Common myeloid progenitor, CD34-positive (primary cell): ENCODE results near the gene TRABD2B.

Source experiments
- CTCF ChIA-PET: fragments of 350-600 bp; sonication (Branson Sonifier 250); formaldehyde crosslinking; loops from one replicate; lab custom pipeline; 2021; ENCODE audit warnings: antibody characterized with exemption; lab: Charles Lee
- POLR2A ChIA-PET: fragments of 350-600 bp; sonication (Branson Sonifier 250); formaldehyde crosslinking; loops from one replicate; lab custom pipeline; 2021; ENCODE audit warnings: antibody characterized with exemption; lab: Charles Lee
- DNase-seq, 3 donors: peaks; one replicate each; pipeline versions ENCODE4 v3.0.0 to v3.0.0-alpha.2; 2013
- H3K27ac ChIP-seq, 2 experiments: 1 replicate in 1 of 2; 2 replicates in 1 of 2; pipeline ENCODE4 v1.7.0; 2013; ENCODE audit warnings: inconsistent platforms in 2 of 2, low read length in 2 of 2, mild to moderate bottlenecking in 2 of 2, low read depth in 1 of 2, moderate library complexity in 1 of 2; ENCODE audit not compliant: severe bottlenecking in 2 of 2, insufficient read depth in 1 of 2, poor library complexity in 1 of 2
- H3K27me3 ChIP-seq, 5 experiments: replicated peaks in 2 of 5; 1 replicate in 3 of 5; 2 replicates in 2 of 5; pipeline versions ENCODE4 v1.6.1 to v1.7.0; 2013; ENCODE audit warnings: low read length in 4 of 5, mild to moderate bottlenecking in 2 of 5, moderate library complexity in 2 of 5, inconsistent platforms in 1 of 5; ENCODE audit not compliant: insufficient read depth in 5 of 5, control insufficient read depth in 4 of 5
- H3K36me3 ChIP-seq, 4 experiments: 1 replicate in 2 of 4; 2 replicates in 2 of 4; pipeline versions ENCODE4 v1.6.1 to v1.7.0; 2013; ENCODE audit warnings: low read length in 3 of 4, control low read depth in 1 of 4, mild to moderate bottlenecking in 1 of 4; ENCODE audit not compliant: control insufficient read depth in 4 of 4, insufficient read depth in 4 of 4
- H3K4me1 ChIP-seq, 4 experiments: 1 replicate in 3 of 4; 2 replicates in 1 of 4; pipeline versions ENCODE4 v1.6.1 to v1.7.1; 2013; ENCODE audit warnings: low read length in 3 of 4, mild to moderate bottlenecking in 3 of 4, control low read depth in 1 of 4, inconsistent platforms in 1 of 4, moderate library complexity in 1 of 4; ENCODE audit not compliant: control insufficient read depth in 4 of 4, insufficient read depth in 4 of 4; ENCODE audit errors: control extremely low read depth in 1 of 4
- H3K4me3 ChIP-seq, 7 experiments: 1 replicate in 4 of 7; 2 replicates in 3 of 7; pipeline versions ENCODE4 v1.5.1 to v1.7.0; 2013; ENCODE audit warnings: mild to moderate bottlenecking in 7 of 7, low read length in 6 of 7, moderate library complexity in 6 of 7, inconsistent platforms in 2 of 7, low read depth in 2 of 7, control low read depth in 1 of 7; ENCODE audit not compliant: insufficient read depth in 4 of 7, control insufficient read depth in 1 of 7; ENCODE audit errors: extremely low read depth in 1 of 7
- H3K9me3 ChIP-seq, 5 experiments: 1 replicate in 4 of 5; 2 replicates in 1 of 5; pipeline versions ENCODE4 v1.6.1 to v1.7.1; 2013; ENCODE audit warnings: low read length in 4 of 5, mild to moderate bottlenecking in 2 of 5, inconsistent platforms in 1 of 5, low read depth in 1 of 5, moderate library complexity in 1 of 5; ENCODE audit not compliant: control insufficient read depth in 4 of 5, insufficient read depth in 2 of 5; ENCODE audit errors: control extremely low read depth in 1 of 5
- WGBS: methylation state at CpG from one replicate; pipeline ENCODE4 v1.1.5; 2013; ENCODE audit not compliant: insufficient coverage; 5-methylcytosine and 5-hydroxymethylcytosine counted together

Gene TRABD2B

DNA sequence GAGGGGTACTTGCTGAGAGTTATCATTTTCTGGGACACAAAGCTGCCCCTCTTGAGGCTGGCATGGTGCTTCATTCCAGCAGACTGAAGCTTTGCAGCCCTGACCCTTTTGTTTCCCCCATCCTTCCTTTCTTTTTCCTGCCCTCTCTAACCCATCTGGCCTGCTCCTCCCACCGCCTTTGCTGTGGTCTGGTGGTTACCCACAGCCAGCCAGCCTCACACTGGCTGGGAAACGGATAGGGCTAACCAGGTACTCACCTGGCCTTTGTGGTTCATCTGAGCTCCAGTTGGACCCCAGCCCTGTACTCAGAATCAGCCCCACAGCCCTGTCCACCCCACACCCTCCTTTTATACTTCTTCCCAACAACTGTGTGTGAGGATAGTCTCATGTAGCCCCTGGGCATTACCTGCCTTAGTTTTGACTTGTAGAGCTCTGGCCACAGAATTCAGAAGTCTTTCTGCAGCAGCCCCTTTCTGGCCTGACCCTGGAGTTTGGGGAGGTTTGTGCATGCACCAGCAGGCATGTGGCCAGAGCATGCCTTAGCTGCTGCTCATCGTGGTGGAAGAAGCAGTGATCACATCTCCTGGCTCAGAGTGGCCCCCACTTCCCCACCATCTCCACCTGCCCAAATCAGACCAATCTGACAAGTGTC, 138.0 kb downstream of the TRABD2B start:
- H3K4me1 ChIP-seq, result peaks cover 0 to 11% (median 9%) of the 10 kb centered on the region in 4 experiments
- CTCF ChIA-PET, result interaction anchor here (0.7 kb wide), 1 partner anchor 203 kb away, joined by 3 read pairs; no protein-coding TSS in a partner anchor
- 25% methylated on average over 3 of the region's 3 CpGs for WGBS
- H3K27me3 ChIP-seq, result peaks cover 0 to 8% (median 0%) of the 10 kb centered on the region in 5 experiments
- POLR2A ChIA-PET, result no interaction called here
- H3K9me3 ChIP-seq, result peaks cover 0 to 3% (median 0%) of the 10 kb centered on the region in 5 experiments
- DNase-seq, result peak; percentile 3 to 34 (median 33)
- no peak overlapping the region for H3K4me3 ChIP-seq
- H3K27ac ChIP-seq, result no peak overlapping the region
- H3K36me3 ChIP-seq, result no peaks in the 10 kb centered on the region

DNA sequence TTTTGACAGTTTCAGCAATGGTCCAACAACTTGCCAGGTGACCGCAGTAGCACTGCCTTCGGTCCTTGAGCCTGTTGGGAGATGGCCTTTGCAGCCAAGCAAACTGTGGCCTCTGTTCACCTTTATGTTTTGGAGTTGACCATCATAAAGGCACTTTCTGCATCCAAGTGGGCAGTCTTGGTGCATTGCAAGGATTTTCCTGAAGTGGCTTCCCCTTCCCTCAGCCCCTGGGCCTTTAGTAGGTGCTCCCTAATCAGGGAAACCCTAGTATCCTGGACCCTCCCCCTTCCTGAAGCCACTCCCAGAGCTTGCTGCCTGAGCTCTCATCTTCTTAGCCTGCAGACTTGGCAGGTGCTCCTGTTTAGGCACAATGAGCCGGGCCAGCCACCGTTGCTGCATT, 140.2 kb downstream of the TRABD2B start:
- Histone ChIP-seq H3K36me3 (no peaks in the 10 kb centered on the region), H3K4me3 (no peak overlapping the region), H3K27me3 (peaks cover 0 to 10% (median 0%) of the 10 kb centered on the region in 5 experiments), H3K9me3 (peaks cover 0 to 3% (median 0%) of the 10 kb centered on the region in 5 experiments), H3K27ac (no peak overlapping the region), H3K4me1 (peaks cover 0 to 11% (median 9%) of the 10 kb centered on the region in 4 experiments)
- POLR2A ChIA-PET, result no interaction called here
- no peak for DNase-seq
- CTCF ChIA-PET, result no interaction called here
- whole genome bisulfite sequencing, result 96% methylated on average over 4 of the region's 4 CpGs

DNA sequence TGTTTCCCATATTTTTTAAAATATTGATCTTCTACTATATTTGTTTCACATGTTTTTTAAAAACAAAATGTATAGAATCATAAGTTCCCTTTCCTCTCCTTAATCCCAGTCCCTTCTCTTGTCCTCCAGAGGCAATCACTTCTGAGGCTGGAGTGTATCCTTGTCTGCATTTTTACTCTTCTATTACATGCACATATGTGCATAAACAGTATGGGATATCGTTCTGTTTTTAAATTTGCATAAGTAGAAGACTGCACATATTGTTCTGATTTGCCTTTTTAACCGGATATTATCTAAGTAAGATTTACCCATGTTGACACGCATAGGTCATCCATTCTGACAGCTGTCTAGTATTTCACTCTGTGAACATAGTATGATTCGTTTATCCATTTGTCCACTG, 142.0 kb downstream of the TRABD2B start:
- 83% methylated on average over 3 of the region's 4 CpGs for WGBS
- Histone ChIP-seq H3K27me3 (peaks cover 0 to 10% (median 0%) of the 10 kb centered on the region in 5 experiments), H3K4me1 (peaks cover 0 to 11% (median 9%) of the 10 kb centered on the region in 4 experiments), H3K9me3 (no peaks in the 10 kb centered on the region), H3K36me3 (no peaks in the 10 kb centered on the region), H3K4me3 (no peak overlapping the region), H3K27ac (no peak overlapping the region)
- POLR2A ChIA-PET, result no interaction called here
- DNase-seq, result no peak
- CTCF ChIA-PET, result interaction anchor here (1.3 kb wide), 1 partner anchor 12 kb away, joined by 3 read pairs; no protein-coding TSS in a partner anchor

DNA sequence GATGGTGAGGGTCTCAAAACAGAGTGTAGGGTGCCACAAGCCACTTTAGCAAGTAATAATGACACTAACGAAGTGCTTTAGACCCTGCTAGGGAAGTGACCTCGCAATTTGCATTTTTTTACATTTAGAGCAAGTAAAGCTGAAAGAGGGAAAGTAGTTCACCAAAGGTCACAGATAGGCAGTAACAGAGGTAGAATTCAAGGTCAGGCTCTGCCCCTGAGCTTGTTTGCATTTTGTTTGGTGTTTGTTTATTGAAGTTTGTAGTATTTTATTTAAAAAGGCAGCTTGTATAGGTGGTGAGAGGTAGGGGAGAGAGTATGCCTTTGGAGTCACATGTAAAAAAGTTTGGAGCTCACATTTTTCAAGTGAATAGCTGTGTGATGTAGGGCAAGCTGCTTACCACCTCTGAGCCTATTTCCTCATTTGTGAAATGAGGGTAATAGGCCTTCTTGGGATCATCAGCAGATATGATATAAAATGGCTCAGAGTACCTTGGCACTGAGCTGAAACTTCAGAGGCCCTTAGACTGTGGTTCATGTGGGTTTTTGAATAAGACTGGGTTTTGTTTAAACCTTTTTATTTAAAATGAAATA, 142.5 kb downstream of the TRABD2B start:
- ChIA-PET POLR2A (no interaction called here), CTCF (interaction anchor here (1.3 kb wide), 1 partner anchor 13 kb away, joined by 3 read pairs; no protein-coding TSS in a partner anchor)
- Histone ChIP-seq H3K27ac (no peak overlapping the region), H3K36me3 (no peaks in the 10 kb centered on the region), H3K4me3 (no peak overlapping the region), H3K4me1 (peaks cover 0 to 11% (median 9%) of the 10 kb centered on the region in 4 experiments), H3K9me3 (no peaks in the 10 kb centered on the region), H3K27me3 (peaks cover 0 to 10% (median 0%) of the 10 kb centered on the region in 5 experiments)
- DNase-seq, result no peak
- WGBS, result 90% methylated on average over 2 of the region's 2 CpGs

DNA sequence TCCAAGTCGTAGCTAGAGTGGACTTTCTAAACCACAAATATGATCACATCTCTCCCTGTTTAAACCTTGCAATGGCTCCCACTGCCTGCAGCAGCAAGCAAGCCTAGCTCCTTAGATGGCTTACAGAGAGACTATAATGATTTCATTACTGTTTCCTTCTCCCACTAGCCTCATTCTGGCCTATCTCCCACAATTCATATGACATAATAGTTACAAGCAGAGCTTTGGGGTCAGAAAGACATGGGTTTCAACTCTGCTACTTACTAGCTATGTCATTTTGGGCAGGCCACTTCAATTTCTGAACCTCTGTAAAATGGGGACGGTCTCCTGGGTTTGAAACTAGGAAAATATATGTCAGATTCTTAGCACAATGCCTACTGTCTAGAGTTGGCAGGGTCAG, 143.3 kb downstream of the TRABD2B start:
- 95% methylated on average over 2 of the region's 2 CpGs for WGBS

DNA sequence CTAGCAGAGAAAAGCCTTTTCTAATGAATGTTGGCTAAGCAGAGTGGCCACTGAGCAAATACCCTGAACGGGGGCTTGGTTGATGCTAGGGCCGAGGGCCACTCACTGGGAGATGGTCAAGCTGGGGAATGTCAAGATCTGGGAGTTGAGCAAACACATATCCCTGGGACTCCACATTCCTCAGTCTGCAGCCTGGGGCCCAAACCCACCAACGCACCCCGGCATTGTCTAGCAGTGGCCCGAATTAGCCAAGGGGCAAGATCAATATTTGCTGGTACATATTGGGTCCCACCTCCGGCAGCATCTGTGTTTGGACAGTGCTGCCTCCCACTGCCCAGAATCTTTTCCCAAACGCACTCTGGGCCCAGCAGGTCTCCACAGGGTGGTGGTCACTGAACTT, 144.1 kb downstream of the TRABD2B start:
- 97% methylated on average over 7 of the region's 7 CpGs for WGBS
- no peak overlapping the region for H3K27ac ChIP-seq
- ChIA-PET CTCF (no interaction called here), POLR2A (no interaction called here)
- H3K36me3 ChIP-seq, result no peaks in the 10 kb centered on the region
- no peaks in the 10 kb centered on the region for H3K4me1 ChIP-seq
- no peak overlapping the region for H3K4me3 ChIP-seq
- no peaks in the 10 kb centered on the region for H3K9me3 ChIP-seq
- peaks cover 0 to 13% (median 0%) of the 10 kb centered on the region in 5 experiments for H3K27me3 ChIP-seq
- DNase-seq, result no peak

More for the DNA sequence above, 143.3 kb downstream of the TRABD2B start:
- peaks cover 0 to 4% (median 3%) of the 10 kb centered on the region in 4 experiments for H3K4me1 ChIP-seq
- ChIA-PET CTCF (no interaction called here), POLR2A (no interaction called here)
- DNase-seq, result no peak
- peaks cover 0 to 10% (median 0%) of the 10 kb centered on the region in 5 experiments for H3K27me3 ChIP-seq
- H3K27ac ChIP-seq, result no peak overlapping the region
- H3K9me3 ChIP-seq, result no peaks in the 10 kb centered on the region
- H3K36me3 ChIP-seq, result no peaks in the 10 kb centered on the region
- H3K4me3 ChIP-seq, result no peak overlapping the region
